H9 (cell line): ENCODE measurements around the gene SLC1A7. TPM values are rescaled to one million over a fixed set of nuclear protein-coding genes. Genes with fewer than 3 reads are reported as not detected.

ENCODE experiments used
- DNase-seq: peaks from one replicate; pipeline ENCODE4 v3.0.0-alpha.2; 2017
- H2AFZ ChIP-seq: one replicate; pipeline ENCODE4 v1.6.1; 2013; ENCODE audit warnings: mild to moderate bottlenecking, low read length, control low read depth, moderate library complexity
- H2AK5ac ChIP-seq: 2 replicates; pipeline ENCODE4 v1.6.1; 2013; ENCODE audit warnings: low read length, control low read depth, mixed read lengths; ENCODE audit not compliant: insufficient read length
- H2BK120ac ChIP-seq: one replicate; pipeline ENCODE4 v1.6.1; 2013; ENCODE audit warnings: low read depth, mild to moderate bottlenecking, low read length, control low read depth, inconsistent platforms; ENCODE audit not compliant: poor library complexity, severe bottlenecking
- H2BK12ac ChIP-seq: 2 replicates; pipeline ENCODE4 v1.6.1; 2013; ENCODE audit warnings: low read length, control low read depth, mixed read lengths, low read depth; ENCODE audit not compliant: insufficient read length
- H2BK15ac ChIP-seq: 2 replicates; pipeline ENCODE4 v1.6.1; 2013; ENCODE audit warnings: low read depth, low read length, control low read depth
- H2BK20ac ChIP-seq: one replicate; pipeline ENCODE4 v1.6.1; 2013; ENCODE audit warnings: low read depth, mild to moderate bottlenecking, low read length, control low read depth, inconsistent platforms; ENCODE audit not compliant: poor library complexity, severe bottlenecking
- H2BK5ac ChIP-seq: 2 replicates; pipeline ENCODE4 v1.6.1; 2013; ENCODE audit warnings: low read length, control low read depth, mixed read lengths; ENCODE audit not compliant: insufficient read length
- H3K14ac ChIP-seq: 2 replicates; pipeline ENCODE4 v1.6.1; 2013; ENCODE audit warnings: low read length, control low read depth; ENCODE audit not compliant: insufficient read depth
- H3K18ac ChIP-seq: 2 replicates; pipeline ENCODE4 v1.6.1; 2013; ENCODE audit warnings: low read depth, mild to moderate bottlenecking, mixed read lengths, low read length, control low read depth; ENCODE audit not compliant: insufficient read length
- H3K23ac ChIP-seq: 2 replicates; pipeline ENCODE4 v1.6.1; 2013; ENCODE audit warnings: low read length, control low read depth, mixed read lengths, low read depth; ENCODE audit not compliant: insufficient read length
- H3K23me2 ChIP-seq: 2 replicates; pipeline ENCODE4 v1.6.1; 2013; ENCODE audit warnings: low read depth, mild to moderate bottlenecking, mixed read lengths, low read length, control low read depth; ENCODE audit not compliant: insufficient read length, poor library complexity, severe bottlenecking
- H3K27ac ChIP-seq: 2 replicates; pipeline ENCODE4 v1.5.1; 2013; ENCODE audit warnings: low read length, control low read depth, mixed read lengths, low read depth; ENCODE audit not compliant: insufficient read length
- H3K27me3 ChIP-seq: 2 replicates; pipeline ENCODE4 v1.6.1; 2013; ENCODE audit warnings: low read length, control low read depth, inconsistent platforms; ENCODE audit not compliant: insufficient read depth
- H3K4ac ChIP-seq: 2 replicates; pipeline ENCODE4 v1.6.1; 2013; ENCODE audit warnings: low read depth, mild to moderate bottlenecking, control low read depth, inconsistent platforms, low read length, moderate library complexity
- H3K4me1 ChIP-seq: 2 replicates; pipeline ENCODE4 v1.6.1; 2013; ENCODE audit warnings: low read length, control low read depth, inconsistent platforms; ENCODE audit not compliant: insufficient read depth
- H3K4me2 ChIP-seq: 2 replicates; pipeline ENCODE4 v1.6.1; 2013; ENCODE audit warnings: low read length, control low read depth, mixed read lengths; ENCODE audit not compliant: insufficient read length, insufficient read depth
- H3K56ac ChIP-seq: 2 replicates; pipeline ENCODE4 v1.6.1; 2013; ENCODE audit warnings: low read depth, mild to moderate bottlenecking, mixed read lengths, low read length, control low read depth; ENCODE audit not compliant: insufficient read length
- H3K79me1 ChIP-seq: 2 replicates; pipeline ENCODE4 v1.6.1; 2013; ENCODE audit warnings: low read depth, mild to moderate bottlenecking, moderate library complexity, low read length, control low read depth, inconsistent platforms; ENCODE audit not compliant: insufficient read depth, poor library complexity, severe bottlenecking
- H3K79me2 ChIP-seq: 2 replicates; pipeline ENCODE4 v1.6.1; 2013; ENCODE audit warnings: low read length, control low read depth, inconsistent platforms; ENCODE audit not compliant: insufficient read depth
- H3K9ac ChIP-seq: 2 replicates; pipeline ENCODE4 v1.6.1; 2013; ENCODE audit warnings: low read length, control low read depth, mixed read lengths; ENCODE audit not compliant: insufficient read length; ENCODE audit errors: extremely low read depth
- H3K9me3 ChIP-seq: one replicate; pipeline ENCODE4 v1.6.1; 2013; ENCODE audit warnings: low read depth, low read length, inconsistent platforms; ENCODE audit not compliant: control insufficient read depth
- H3T11ph ChIP-seq: one replicate; pipeline ENCODE4 v1.6.1; 2013; ENCODE audit warnings: mild to moderate bottlenecking, low read length, control low read depth, inconsistent platforms
- H4K20me1 ChIP-seq: one replicate; pipeline ENCODE4 v1.6.1; 2013; ENCODE audit not compliant: control insufficient read depth, insufficient read length, insufficient read depth
- H4K5ac ChIP-seq: 2 replicates; pipeline ENCODE4 v1.6.1; 2013; ENCODE audit warnings: low read depth, mild to moderate bottlenecking, mixed read lengths, low read length, control low read depth; ENCODE audit not compliant: insufficient read length
- H4K8ac ChIP-seq: replicated peaks from 2 replicates; pipeline ENCODE4 v1.6.1; 2013; ENCODE audit warnings: low read length, control low read depth, mixed read lengths, low read depth; ENCODE audit not compliant: insufficient read length
- H4K91ac ChIP-seq: 2 replicates; pipeline ENCODE4 v1.6.1; 2013; ENCODE audit warnings: low read depth, mild to moderate bottlenecking, moderate library complexity, mixed read lengths, low read length, control low read depth; ENCODE audit not compliant: insufficient read length
- H3K27ac Mint-ChIP-seq, 3 experiments: 2 replicates in 2 of 3; 3 replicates in 1 of 3; pipeline ENCODE4 v1.8.0; 2020 to 2021; ENCODE audit warnings: mixed read lengths in 3 of 3, mild to moderate bottlenecking in 1 of 3, moderate library complexity in 1 of 3
- H3K27me3 Mint-ChIP-seq: 2 replicates; pipeline ENCODE4 v1.8.0; 2021; ENCODE audit warnings: low read depth, mild to moderate bottlenecking, moderate library complexity, mixed read lengths
- H3K36me3 Mint-ChIP-seq, 3 experiments: 2 replicates in 2 of 3; 3 replicates in 1 of 3; pipeline ENCODE4 v1.8.0; 2020 to 2021; ENCODE audit warnings: low read depth in 3 of 3, mixed read lengths in 3 of 3; ENCODE audit not compliant: insufficient read depth in 1 of 3
- H3K4me1 Mint-ChIP-seq, 2 experiments: 2 replicates each; pipeline ENCODE4 v1.8.0; 2020; ENCODE audit warnings: mixed read lengths in 2 of 2
- H3K4me3 Mint-ChIP-seq, 2 experiments: 2 replicates in 1 of 2; 3 replicates in 1 of 2; pipeline ENCODE4 v1.8.0; 2020 to 2021; ENCODE audit warnings: mild to moderate bottlenecking in 2 of 2, mixed read lengths in 2 of 2, moderate library complexity in 1 of 2
- H3K9me3 Mint-ChIP-seq, 2 experiments: 2 replicates in 1 of 2; 3 replicates in 1 of 2; pipeline ENCODE4 v1.8.0; 2020; ENCODE audit warnings: mild to moderate bottlenecking in 2 of 2, mixed read lengths in 2 of 2, moderate library complexity in 1 of 2
- CTCF ChIP-seq: fragments of 200-600 bp; sonication (generic); conservative IDR thresholded peaks from 3 replicates; pipeline ENCODE4 v1.8.0; 2021; ENCODE audit warnings: antibody characterized with exemption, mild to moderate bottlenecking
- WGBS: extraction: QIAGEN DNeasy Blood & Tissue Kit; methylation state at CpG from one replicate; pipeline ENCODE4 v1.1.7; 2013; ENCODE audit warnings: missing lambda C conversion rate, low lambda C conversion rate, mixed read lengths; ENCODE audit not compliant: insufficient read length; ENCODE audit errors: extremely low coverage; 5-methylcytosine and 5-hydroxymethylcytosine counted together
- total RNA-seq: library from RNA; stranded (reverse); gene quantifications from 2 replicates; pipeline ENCODE4 v1.2.1, GENCODE V29; 2021

Gene SLC1A7
- total RNA-seq, 1 experiment from 2014 or later = not detected

- Histone ChIP-seq H2BK15ac (no peak overlapping the region), H4K5ac (no peak overlapping the region), H3K14ac (no peak overlapping the region), H3K79me2 (no peaks in the 10 kb centered on the region), H3K4me2 (no peak overlapping the region), H2BK20ac (no peak overlapping the region), H3K56ac (no peak overlapping the region), H2BK120ac (no peak overlapping the region), H3K23me2 (no peaks in the 10 kb centered on the region), H4K20me1 (no peaks in the 10 kb centered on the region), H3K4ac (no peak overlapping the region), H3T11ph (no peak overlapping the region), H3K27me3 (peaks cover 21% of the 10 kb centered on the region; the same call in 1 of the 2 replicates), H2BK5ac (no peak overlapping the region), H4K91ac (no peak overlapping the region), H3K23ac (no peak overlapping the region), H2BK12ac (no peak overlapping the region), H3K9ac (no peak overlapping the region), H3K27ac (no peak overlapping the region), H3K18ac (no peak overlapping the region), H3K79me1 (no peaks in the 10 kb centered on the region), H3K9me3 (no peaks in the 10 kb centered on the region), H2AFZ (no peak overlapping the region), H4K8ac (no peak overlapping the region), H2AK5ac (no peak overlapping the region), H3K4me1 (no peaks in the 10 kb centered on the region; the same call in 1 of the 2 replicates)
- no peak for DNase-seq
- no peak overlapping the region for H3K4me3 Mint-ChIP-seq
- H3K36me3 Mint-ChIP-seq = no peaks in the 10 kb centered on the region; a peak in 1 of 7 replicates
- H3K27me3 Mint-ChIP-seq = peaks cover 46% of the 10 kb centered on the region
- no peaks in the 10 kb centered on the region for H3K9me3 Mint-ChIP-seq
- WGBS = no CpG with 5 or more reads among the region's 2 CpGs
- no peak for TF ChIP-seq CTCF
- H3K4me1 Mint-ChIP-seq = no peaks in the 10 kb centered on the region
- H3K27ac Mint-ChIP-seq = no peak overlapping the region
Measured at GRCh38 chr1:53057127-53057526, 85.3 kb downstream of the SLC1A7 start.
